Suprapubic skin (tissue), 3 donors: ENCODE measurements around the gene DDC.

Experiments used
- CTCF ChIP-seq, 2 donors: fragments of 200-600 bp in 1 of 2; fragments of 450-650 bp in 1 of 2; sonication (generic) in 1 of 2; IDR thresholded peaks; one replicate each; pipeline ENCODE4 v1.5.1; 2016 to 2019; ENCODE audit warnings: antibody characterized with exemption in 2 of 2, mild to moderate bottlenecking in 1 of 2, moderate library complexity in 1 of 2
- POLR2A ChIP-seq, 2 donors: fragments of 450-650 bp; IDR thresholded peaks; one replicate each; pipeline ENCODE4 v1.6.1; 2017; ENCODE audit warnings: antibody characterized with exemption in 2 of 2, mild to moderate bottlenecking in 2 of 2, moderate library complexity in 2 of 2

GRCh38 chr7:50474382-50475160 lies 90.6 kb downstream of the DDC start:
- TF ChIP-seq CTCF (IDR thresholded peaks at IDR 0.05) (no peak), POLR2A (IDR thresholded peaks at IDR 0.05) (no peak)
